Caco-2 (cell line): ENCODE measurements around the gene PFKFB2. TPM values are rescaled to one million over a fixed set of nuclear protein-coding genes. Genes with fewer than 3 reads are reported as not detected.

Source experiments
- BruUV-seq: library from RNA; stranded (reverse); fragments of 400-500 nt; replicated peaks from 2 replicates; lab custom pipeline; 2021; lab: Mats Ljungman, UMichigan
- CTCF ChIA-PET: fragments of 300-600 bp; sonication (Branson Sonifier 250); formaldehyde crosslinking; loops from one replicate; lab custom pipeline; 2022; ENCODE audit warnings: antibody characterized with exemption; lab: Charles Lee
- POLR2A ChIA-PET: fragments of 300-600 bp; sonication (Branson Sonifier 250); formaldehyde crosslinking; loops from one replicate; lab custom pipeline; 2022; ENCODE audit warnings: antibody characterized with exemption; lab: Charles Lee
- DNase-seq, 2 experiments: peaks; one replicate each; pipeline versions ENCODE4 v3.0.0 to v3.0.0-alpha.2; 2020 to 2022
- H3K27me3 ChIP-seq: replicated peaks from 2 replicates; pipeline ENCODE4 v1.6.0; 2011; ENCODE audit warnings: low read length; ENCODE audit not compliant: control insufficient read depth, insufficient read depth
- H3K36me3 ChIP-seq: 2 replicates; pipeline ENCODE4 v1.5.1; 2011; ENCODE audit warnings: low read length; ENCODE audit not compliant: control insufficient read depth, insufficient read depth
- H3K4me1 ChIP-seq: fragments of 250-450 bp; sonication (Bioruptor Pico); 2 replicates; pipeline ENCODE4 v1.5.1; 2020; ENCODE audit warnings: mild to moderate bottlenecking
- H3K4me3 ChIP-seq: 2 replicates; pipeline ENCODE4 v1.5.1; 2011; ENCODE audit warnings: low read depth, mild to moderate bottlenecking, control low read depth, low read length
- H3K9me3 ChIP-seq: fragments of 250-450 bp; sonication (Bioruptor Pico); 2 replicates; pipeline ENCODE4 v1.5.1; 2020; ENCODE audit warnings: mild to moderate bottlenecking, moderate library complexity
- H3K27ac Mint-ChIP-seq: one replicate; pipeline ENCODE4 v1.8.0; 2022; ENCODE audit warnings: mixed read lengths; ENCODE audit not compliant: unreplicated experiment
- H3K27me3 Mint-ChIP-seq: one replicate; pipeline ENCODE4 v1.8.0; 2022; ENCODE audit warnings: mixed read lengths; ENCODE audit not compliant: insufficient read depth, unreplicated experiment
- H3K36me3 Mint-ChIP-seq: one replicate; pipeline ENCODE4 v1.8.0; 2022; ENCODE audit warnings: mild to moderate bottlenecking, mixed read lengths; ENCODE audit not compliant: insufficient read depth, unreplicated experiment
- H3K4me1 Mint-ChIP-seq: one replicate; pipeline ENCODE4 v1.8.0; 2022; ENCODE audit warnings: low read depth, mixed read lengths; ENCODE audit not compliant: unreplicated experiment
- H3K4me3 Mint-ChIP-seq: one replicate; pipeline ENCODE4 v1.8.0; 2022; ENCODE audit warnings: mild to moderate bottlenecking, moderate library complexity, mixed read lengths; ENCODE audit not compliant: unreplicated experiment
- H3K9me3 Mint-ChIP-seq: one replicate; pipeline ENCODE4 v1.8.0; 2022; ENCODE audit warnings: mixed read lengths; ENCODE audit not compliant: unreplicated experiment
- intact Hi-C: fragments of 100-400 bp; cut with micrococcal nuclease; formaldehyde crosslinking; loops from one replicate; pipeline ENCODE4 v1.10.0; 2022; ENCODE audit not compliant: unreplicated experiment
- total RNA-seq: library from RNA; stranded (reverse); gene quantifications from 2 replicates; pipeline ENCODE4 v1.2.3, GENCODE V29; 2022
- TF ChIP-seq, protein P1 (sequence below), 2 experiments: fragments of 200-600 bp in 1 of 2; IDR thresholded peaks; 1 replicate in 1 of 2; 2 replicates in 1 of 2; pipeline versions ENCODE4 v1.5.1 to v1.8.0; 2011 to 2022; ENCODE audit warnings: antibody characterized with exemption in 1 of 2, control low read depth in 1 of 2, inconsistent platforms in 1 of 2, low read depth in 1 of 2, low read length in 1 of 2, mild to moderate bottlenecking in 1 of 2, moderate library complexity in 1 of 2; ENCODE audit not compliant: insufficient read depth in 1 of 2, severe bottlenecking in 1 of 2, unreplicated experiment in 1 of 2

Gene PFKFB2
- total RNA-seq, 1 experiment from 2014 or later: 38.9 TPM

DNA sequence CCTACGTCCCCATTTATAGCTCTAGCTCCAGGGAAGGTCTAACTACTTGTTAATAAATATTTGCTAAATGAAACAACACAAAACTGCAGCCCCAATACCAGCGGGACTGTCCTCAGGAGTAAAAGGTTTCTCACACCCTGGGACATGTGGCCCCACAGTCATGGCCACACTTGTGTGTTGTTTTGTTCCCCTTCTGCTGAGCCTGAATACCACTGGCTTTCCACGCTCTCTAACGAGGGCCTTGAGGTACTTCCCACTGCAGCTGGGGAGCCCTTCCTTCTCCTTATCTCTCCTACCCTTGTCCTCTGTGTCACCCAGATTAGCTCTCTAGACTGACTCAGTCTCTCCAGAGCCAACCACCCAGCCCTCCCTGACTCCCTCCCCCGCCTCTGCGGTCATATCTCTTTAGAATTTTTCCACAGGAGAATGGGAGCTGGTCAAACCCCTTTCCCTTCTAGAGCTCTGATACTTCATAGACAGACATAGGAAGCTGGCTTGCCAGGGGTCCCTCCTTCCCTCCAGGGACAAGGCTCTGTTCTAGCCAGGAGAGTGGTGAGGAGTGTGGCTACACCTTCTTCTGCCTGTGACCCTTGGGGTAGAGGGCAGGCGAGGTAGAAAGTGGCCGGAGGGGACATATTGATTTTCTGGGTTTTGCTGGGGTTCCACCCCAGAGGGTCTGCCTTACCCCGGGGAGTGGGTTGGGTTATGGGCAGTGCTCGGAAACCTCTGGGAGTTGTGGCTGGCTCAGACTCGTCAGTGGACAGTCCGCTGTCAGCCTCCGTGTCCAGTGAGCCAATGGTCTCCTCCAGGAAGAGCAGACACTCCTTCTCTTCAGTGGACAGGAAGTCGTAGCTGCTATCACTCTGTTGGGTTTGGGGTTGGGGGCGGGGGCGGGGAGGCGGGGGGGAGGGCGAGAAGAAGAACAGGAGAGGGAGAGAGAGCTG, 28.6 kb upstream of the PFKFB2 start:
- Mint-ChIP-seq H3K27me3 (no peaks in the 10 kb centered on the region), H3K4me3 (peak overlapping the region; percentile 5), H3K4me1 (peaks cover 55% of the 10 kb centered on the region), H3K27ac (peak overlapping the region; percentile 90), H3K9me3 (no peaks in the 10 kb centered on the region), H3K36me3 (peaks cover 46% of the 10 kb centered on the region)
- Histone ChIP-seq H3K36me3 (peaks cover 12% of the 10 kb centered on the region; the same call in 1 of the 2 replicates), H3K9me3 (no peaks in the 10 kb centered on the region), H3K27me3 (no peaks in the 10 kb centered on the region), H3K4me3 (no peak overlapping the region), H3K4me1 (peaks cover 85% of the 10 kb centered on the region)
- TF ChIP-seq, protein P1, sequence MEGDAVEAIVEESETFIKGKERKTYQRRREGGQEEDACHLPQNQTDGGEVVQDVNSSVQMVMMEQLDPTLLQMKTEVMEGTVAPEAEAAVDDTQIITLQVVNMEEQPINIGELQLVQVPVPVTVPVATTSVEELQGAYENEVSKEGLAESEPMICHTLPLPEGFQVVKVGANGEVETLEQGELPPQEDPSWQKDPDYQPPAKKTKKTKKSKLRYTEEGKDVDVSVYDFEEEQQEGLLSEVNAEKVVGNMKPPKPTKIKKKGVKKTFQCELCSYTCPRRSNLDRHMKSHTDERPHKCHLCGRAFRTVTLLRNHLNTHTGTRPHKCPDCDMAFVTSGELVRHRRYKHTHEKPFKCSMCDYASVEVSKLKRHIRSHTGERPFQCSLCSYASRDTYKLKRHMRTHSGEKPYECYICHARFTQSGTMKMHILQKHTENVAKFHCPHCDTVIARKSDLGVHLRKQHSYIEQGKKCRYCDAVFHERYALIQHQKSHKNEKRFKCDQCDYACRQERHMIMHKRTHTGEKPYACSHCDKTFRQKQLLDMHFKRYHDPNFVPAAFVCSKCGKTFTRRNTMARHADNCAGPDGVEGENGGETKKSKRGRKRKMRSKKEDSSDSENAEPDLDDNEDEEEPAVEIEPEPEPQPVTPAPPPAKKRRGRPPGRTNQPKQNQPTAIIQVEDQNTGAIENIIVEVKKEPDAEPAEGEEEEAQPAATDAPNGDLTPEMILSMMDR (IDR thresholded peaks at IDR 0.05; ENCODE audit: insufficient read depth in 1 of 2, low read depth in 1 of 2, low read length in 1 of 2, severe bottlenecking in 1 of 2, unreplicated experiment in 1 of 2): no peak
- DNase-seq: no peak
- no TSS peak for BruUV-seq
- intact Hi-C loops: no loop called here
- ChIA-PET POLR2A (interaction anchor here (0.6 to 1.6 kb wide), 5 partner anchors 8 to 50 kb away, joined by 3 to 5 read pairs (median 4); partner anchors contain the start of gene C1orf116), CTCF (interaction anchor here (1.0 to 1.1 kb wide), 2 partner anchors 8 to 19 kb away, joined by 3 to 5 read pairs; partner anchors contain the start of gene C1orf116)

DNA sequence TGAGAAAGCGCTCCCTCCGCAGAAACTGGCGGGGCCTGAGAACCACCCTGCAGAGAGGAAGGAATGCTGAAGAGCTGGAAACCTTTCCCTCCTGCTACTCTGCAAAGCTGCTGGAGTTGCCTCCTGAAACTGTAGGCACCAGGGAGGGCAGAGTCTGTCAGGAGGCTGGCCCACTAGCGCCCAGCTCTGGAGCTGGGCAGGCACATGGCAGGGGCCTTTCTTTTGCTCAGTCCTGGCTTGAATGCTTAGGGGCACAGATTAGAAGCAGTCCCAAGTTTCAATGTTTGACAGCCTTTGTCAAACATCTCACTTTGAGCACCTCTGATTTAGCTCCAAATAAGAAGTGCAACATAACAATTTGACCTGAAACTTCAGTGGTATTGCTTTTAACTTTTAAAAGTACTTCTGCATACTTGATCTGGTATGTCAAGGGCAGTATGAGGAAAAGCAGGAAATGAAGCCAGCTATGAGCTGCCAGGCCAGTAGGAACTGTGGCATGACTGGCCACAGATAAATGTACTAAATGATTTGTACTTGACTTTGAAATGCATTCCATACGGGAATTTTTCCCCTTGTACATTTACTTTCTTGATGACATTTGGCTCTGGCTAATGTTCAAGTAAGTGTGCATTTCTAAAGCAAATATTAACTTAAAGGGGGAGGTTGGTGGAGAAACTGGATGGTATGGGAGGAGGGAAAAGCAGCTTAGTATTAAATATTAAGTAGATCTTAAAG, 27.8 kb upstream of the PFKFB2 start:
- TF ChIP-seq, protein P1 (IDR thresholded peaks at IDR 0.05; ENCODE audit: insufficient read depth in 1 of 2, low read depth in 1 of 2, low read length in 1 of 2, severe bottlenecking in 1 of 2, unreplicated experiment in 1 of 2): no peak
- Mint-ChIP-seq H3K36me3 (peaks cover 46% of the 10 kb centered on the region), H3K4me3 (peak overlapping the region; percentile 30), H3K9me3 (no peaks in the 10 kb centered on the region), H3K27me3 (no peaks in the 10 kb centered on the region), H3K27ac (peak overlapping the region; percentile 90), H3K4me1 (peaks cover 53% of the 10 kb centered on the region)
- peaks cover 85% of the 10 kb centered on the region for H3K4me1 ChIP-seq
- intact Hi-C loops: no loop called here
- no peak for DNase-seq
- POLR2A ChIA-PET: interaction anchor here (0.6 to 1.6 kb wide), 7 partner anchors 7 to 296 kb away, joined by 3 to 5 read pairs (median 4); partner anchors contain the start of genes C1orf116 and PFKFB2
- no TSS peak for BruUV-seq
- H3K9me3 ChIP-seq: no peaks in the 10 kb centered on the region
- peaks cover 12% of the 10 kb centered on the region; the same call in 1 of the 2 replicates for H3K36me3 ChIP-seq
- CTCF ChIA-PET: interaction anchor here (1.0 kb wide), 1 partner anchor 20 kb away, joined by 3 read pairs; no protein-coding TSS in a partner anchor
- H3K27me3 ChIP-seq: no peaks in the 10 kb centered on the region
- no peak overlapping the region for H3K4me3 ChIP-seq

DNA sequence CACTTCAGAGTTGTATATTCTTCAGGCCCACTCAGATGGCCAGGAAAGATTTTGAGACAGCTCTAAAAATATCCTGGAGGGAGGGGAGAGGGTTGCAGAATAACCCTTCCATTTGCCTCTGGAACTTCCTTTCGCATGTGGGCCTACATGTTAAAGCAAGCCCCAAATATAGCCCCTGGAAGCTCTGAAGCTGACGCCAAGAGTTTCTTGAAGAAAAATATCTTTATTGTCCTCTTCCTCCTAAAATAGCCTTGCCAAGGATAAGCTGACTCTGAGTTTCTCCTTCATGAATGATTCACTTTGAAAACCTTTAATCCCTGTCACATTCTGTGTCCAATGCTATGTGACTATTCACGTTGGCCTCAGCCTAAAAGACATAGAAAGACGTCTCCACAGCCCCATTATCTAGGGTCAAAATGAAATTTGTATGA, 27.0 kb upstream of the PFKFB2 start:
- no peaks in the 10 kb centered on the region for H3K27me3 ChIP-seq
- no peaks in the 10 kb centered on the region for H3K27me3 Mint-ChIP-seq
- no peak overlapping the region for H3K4me3 Mint-ChIP-seq
- H3K36me3 ChIP-seq: peaks cover 10% of the 10 kb centered on the region; the same call in 1 of the 2 replicates
- peaks cover 46% of the 10 kb centered on the region for H3K36me3 Mint-ChIP-seq
- TF ChIP-seq, protein P1 (IDR thresholded peaks at IDR 0.05; ENCODE audit: insufficient read depth in 1 of 2, low read depth in 1 of 2, low read length in 1 of 2, severe bottlenecking in 1 of 2, unreplicated experiment in 1 of 2): no peak
- no peak for DNase-seq
- intact Hi-C loops: no loop called here
- peak overlapping the region; percentile 41 for H3K27ac Mint-ChIP-seq
- POLR2A ChIA-PET: interaction anchor here (1.1 kb wide), 1 partner anchor 295 kb away, joined by 3 read pairs; no protein-coding TSS in a partner anchor
- CTCF ChIA-PET: no interaction called here
- peaks cover 56% of the 10 kb centered on the region for H3K4me1 Mint-ChIP-seq
- no peaks in the 10 kb centered on the region for H3K9me3 Mint-ChIP-seq
- peaks cover 85% of the 10 kb centered on the region for H3K4me1 ChIP-seq
- BruUV-seq: no TSS peak
- no peak overlapping the region for H3K4me3 ChIP-seq
- H3K9me3 ChIP-seq: no peaks in the 10 kb centered on the region
